ENCODE results near the gene MIA2.
"Not testable (repeated sequence)": the region's sequence is repeated elsewhere in the genome, so short reads cannot be mapped to it uniquely, and the experiment has no call there.

DNA sequence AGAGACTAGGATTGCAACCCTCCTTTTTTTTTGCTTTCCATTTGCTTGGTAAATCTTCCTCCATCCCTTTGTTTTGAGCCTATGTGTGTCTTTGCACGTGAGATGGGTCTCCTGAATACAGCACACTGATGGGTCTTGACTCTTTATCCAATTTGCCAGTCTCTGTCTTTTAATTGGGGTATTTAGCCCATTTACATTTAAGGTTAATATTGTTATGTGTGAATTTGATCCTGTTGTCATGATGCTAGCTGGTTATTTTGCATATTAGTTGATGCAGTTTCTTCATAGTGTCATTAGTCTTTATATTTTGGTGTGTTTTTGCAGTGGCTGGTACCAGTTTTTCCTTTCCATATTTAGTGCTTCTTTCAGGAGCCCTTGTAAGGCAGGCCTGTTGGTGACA lies 23.7 kb downstream of the MIA2 start:
- TF ChIP-seq CTCF (IDR thresholded peaks at IDR 0.05 in 4 of 5, conservative IDR thresholded peaks at IDR 0.05 in 1 of 5); POLR2A (IDR thresholded peaks at IDR 0.05): not testable (repeated sequence)

All from gastrocnemius medialis (tissue), 4 donors.